Measurements from ENCODE around the gene MYRIP. TPM values are rescaled to one million over a fixed set of nuclear protein-coding genes. Genes with fewer than 3 reads are reported as not detected.

Gene MYRIP
- total and polyA plus RNA-seq, 4 donors, result 0.98 to 11.7 (median 6.8) TPM

GRCh38 chr3:39965461-39965860, 156.1 kb downstream of the MYRIP start:
- TF ChIP-seq NR2F2 (IDR thresholded peaks at IDR 0.05) (no peak), SP1 (IDR thresholded peaks at IDR 0.05) (no peak), GABPA (IDR thresholded peaks at IDR 0.05 in 1 of 2, conservative IDR thresholded peaks at IDR 0.05 in 1 of 2) (no peak), YY1 (IDR thresholded peaks at IDR 0.05) (no peak)
- H3K27ac ChIP-seq (ENCODE audit: low read depth in 1 of 2, low read length in 2 of 2), result no peak overlapping the region
- no peaks in the 10 kb centered on the region for H3K4me1 ChIP-seq (ENCODE audit: control insufficient read depth in 4 of 4, insufficient read depth in 4 of 4, low read length in 3 of 4)
- DNase-seq (ENCODE audit: low spot score), result no peak
- peaks cover 0 to 4% (median 0%) of the 10 kb centered on the region in 4 donors for H3K36me3 ChIP-seq (ENCODE audit: control insufficient read depth in 4 of 4, insufficient read depth in 3 of 4, low read depth in 1 of 4, low read length in 3 of 4)
- H3K9me3 ChIP-seq (ENCODE audit: control insufficient read depth in 4 of 4, low read length in 3 of 4), result no peaks in the 10 kb centered on the region
- no peak overlapping the region for H3K9ac ChIP-seq (ENCODE audit: low read depth in 1 of 2, low read length in 2 of 2)
- no peaks in the 10 kb centered on the region for H3K27me3 ChIP-seq (ENCODE audit: control insufficient read depth in 4 of 4, insufficient read depth in 4 of 4, low read length in 3 of 4)
- no peak overlapping the region for H3K4me3 ChIP-seq (ENCODE audit: low read depth in 1 of 3, low read length in 3 of 3)

GRCh38 chr3:39965997-39966396, 156.6 kb downstream of the MYRIP start:
- no peaks in the 10 kb centered on the region for H3K4me1 ChIP-seq (ENCODE audit: control insufficient read depth in 4 of 4, insufficient read depth in 4 of 4, low read length in 3 of 4)
- no peak overlapping the region for H3K4me3 ChIP-seq (ENCODE audit: low read depth in 1 of 3, low read length in 3 of 3)
- 76% methylated on average over 2 of the region's 2 CpGs for whole genome bisulfite sequencing
- no peak overlapping the region for H3K9ac ChIP-seq (ENCODE audit: low read depth in 1 of 2, low read length in 2 of 2)
- no peaks in the 10 kb centered on the region for H3K27me3 ChIP-seq (ENCODE audit: control insufficient read depth in 4 of 4, insufficient read depth in 4 of 4, low read length in 3 of 4)
- no peaks in the 10 kb centered on the region for H3K9me3 ChIP-seq (ENCODE audit: control insufficient read depth in 4 of 4, low read length in 3 of 4)
- TF ChIP-seq FOXA2 (IDR thresholded peaks at IDR 0.05), result no peak
- TF ChIP-seq REST (IDR thresholded peaks at IDR 0.05), result no peak
- TF ChIP-seq ATF3 (IDR thresholded peaks at IDR 0.05), result no peak
- no peak for TF ChIP-seq HNF4G (IDR thresholded peaks at IDR 0.05)
- no peak for TF ChIP-seq CTCF (IDR thresholded peaks at IDR 0.05; ENCODE audit: low read depth, low read length, missing input control)
- no peak for TF ChIP-seq GABPA (IDR thresholded peaks at IDR 0.05 in 1 of 2, conservative IDR thresholded peaks at IDR 0.05 in 1 of 2)
- no peak for TF ChIP-seq JUND (IDR thresholded peaks at IDR 0.05)
- peaks cover 0 to 4% (median 0%) of the 10 kb centered on the region in 4 donors for H3K36me3 ChIP-seq (ENCODE audit: control insufficient read depth in 4 of 4, insufficient read depth in 3 of 4, low read depth in 1 of 4, low read length in 3 of 4)
- no peak for DNase-seq (ENCODE audit: low spot score)
- H3K27ac ChIP-seq (ENCODE audit: low read depth in 1 of 2, low read length in 2 of 2), result no peak overlapping the region

- Histone ChIP-seq H3K9ac (ENCODE audit: low read depth in 1 of 2, low read length in 2 of 2) (no peak overlapping the region), H3K27ac (ENCODE audit: low read depth in 1 of 2, low read length in 2 of 2) (no peak overlapping the region), H3K4me3 (ENCODE audit: low read depth in 1 of 3, low read length in 3 of 3) (no peak overlapping the region), H3K27me3 (ENCODE audit: control insufficient read depth in 4 of 4, insufficient read depth in 4 of 4, low read length in 3 of 4) (no peaks in the 10 kb centered on the region), H3K9me3 (ENCODE audit: control insufficient read depth in 4 of 4, low read length in 3 of 4) (no peaks in the 10 kb centered on the region), H3K36me3 (ENCODE audit: control insufficient read depth in 4 of 4, insufficient read depth in 3 of 4, low read depth in 1 of 4, low read length in 3 of 4) (no peaks in the 10 kb centered on the region), H3K4me1 (ENCODE audit: control insufficient read depth in 4 of 4, insufficient read depth in 4 of 4, low read length in 3 of 4) (no peaks in the 10 kb centered on the region)
- no peak for DNase-seq (ENCODE audit: low spot score)
- 92% methylated on average over 2 of the region's 2 CpGs for WGBS
- TF ChIP-seq ZBTB33 (IDR thresholded peaks at IDR 0.05) (no peak), SP1 (IDR thresholded peaks at IDR 0.05) (no peak), FOXA2 (IDR thresholded peaks at IDR 0.05) (no peak), TAF1 (conservative IDR thresholded peaks at IDR 0.05) (no peak), HNF4G (IDR thresholded peaks at IDR 0.05) (no peak), GABPA (IDR thresholded peaks at IDR 0.05 in 1 of 2, conservative IDR thresholded peaks at IDR 0.05 in 1 of 2) (no peak), MAX (IDR thresholded peaks at IDR 0.05) (no peak), HNF4A (conservative IDR thresholded peaks at IDR 0.05) (no peak), RXRA (IDR thresholded peaks at IDR 0.05) (no peak), RAD21 (IDR thresholded peaks at IDR 0.05) (no peak), JUND (IDR thresholded peaks at IDR 0.05) (no peak), CTCF (IDR thresholded peaks at IDR 0.05; ENCODE audit: low read depth, low read length, missing input control) (no peak), EGR1 (IDR thresholded peaks at IDR 0.05; ENCODE audit: low read depth in 2 of 2) (no peak), ATF3 (IDR thresholded peaks at IDR 0.05) (no peak), YY1 (IDR thresholded peaks at IDR 0.05) (no peak)
Observed at GRCh38 chr3:39970982-39971381, 161.6 kb downstream of the MYRIP start.

Data from liver (tissue), 9 donors.